GM21390 (cell line): ENCODE measurements around the gene CDH6.

ENCODE experiments used
- ATAC-seq: cut with Tn5 transposase; IDR thresholded peaks from one replicate; pipeline ENCODE4 v1.9.1; 2021; ENCODE audit not compliant: unreplicated experiment

The CDH6 gene

DNA sequence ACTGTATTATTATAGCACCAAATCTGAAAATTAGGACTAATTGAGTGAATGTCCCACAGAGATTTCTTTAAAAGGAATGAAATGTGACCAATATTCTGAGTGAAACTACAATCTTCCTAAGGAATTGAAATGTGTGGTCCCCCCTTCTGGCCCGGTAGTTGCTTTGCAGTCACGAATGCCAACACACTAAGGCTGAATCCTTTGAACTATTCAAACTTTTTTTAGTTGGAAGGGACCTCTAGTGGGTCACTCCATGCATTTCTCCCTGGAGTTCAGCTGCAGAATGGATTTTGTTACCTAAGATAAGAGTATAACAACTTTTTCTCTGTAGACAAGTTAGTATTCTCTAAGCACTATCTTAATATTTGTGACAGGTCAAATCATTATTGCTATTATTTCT, 2.8 kb downstream of the CDH6 start:
- ATAC-seq: no peak

GRCh38 chr5:31197183-31197582, 3.7 kb downstream of the CDH6 start:
- no peak for ATAC-seq

- no peak for ATAC-seq
Observed at GRCh38 chr5:31204958-31205357, 11.5 kb downstream of the CDH6 start.

DNA sequence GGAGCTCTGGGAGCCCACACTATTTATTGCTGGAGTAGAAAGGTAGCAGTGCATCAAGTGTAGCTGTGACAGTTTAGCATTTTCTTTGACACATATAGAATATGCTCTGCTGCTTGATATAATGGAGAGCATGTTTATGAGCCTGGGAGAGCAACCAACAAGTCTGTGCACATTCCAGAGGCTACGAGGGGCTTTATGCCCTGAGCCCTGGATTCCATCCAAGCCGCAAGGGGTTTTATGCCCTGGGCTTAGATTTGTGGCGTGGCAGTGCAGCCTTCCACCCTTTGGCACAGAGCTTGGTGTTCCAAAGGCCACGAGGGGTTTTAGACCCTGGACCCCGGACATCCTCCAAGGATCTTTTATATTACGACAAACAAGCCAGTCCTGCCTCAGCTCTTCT, 14.6 kb downstream of the CDH6 start:
- ATAC-seq: no peak

DNA sequence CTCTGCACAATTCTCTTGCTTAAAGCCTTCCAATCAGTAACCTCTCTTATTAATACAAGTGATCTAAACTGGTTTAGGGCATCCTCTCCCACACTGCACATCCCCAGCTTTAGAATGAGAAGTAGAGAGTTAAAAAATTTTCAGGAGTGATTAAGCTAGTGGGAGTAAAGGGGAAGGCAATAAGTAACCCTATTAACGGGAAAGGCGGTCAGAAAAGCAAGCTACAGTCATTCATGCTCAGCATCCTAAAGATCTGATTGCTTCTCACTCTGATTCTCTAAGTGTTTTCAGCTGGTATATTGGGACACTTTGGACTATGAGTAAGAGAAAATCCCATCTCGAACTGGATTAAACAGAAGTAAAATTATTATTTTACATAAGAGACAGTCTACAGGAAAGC, 15.8 kb downstream of the CDH6 start:
- no peak for ATAC-seq

DNA sequence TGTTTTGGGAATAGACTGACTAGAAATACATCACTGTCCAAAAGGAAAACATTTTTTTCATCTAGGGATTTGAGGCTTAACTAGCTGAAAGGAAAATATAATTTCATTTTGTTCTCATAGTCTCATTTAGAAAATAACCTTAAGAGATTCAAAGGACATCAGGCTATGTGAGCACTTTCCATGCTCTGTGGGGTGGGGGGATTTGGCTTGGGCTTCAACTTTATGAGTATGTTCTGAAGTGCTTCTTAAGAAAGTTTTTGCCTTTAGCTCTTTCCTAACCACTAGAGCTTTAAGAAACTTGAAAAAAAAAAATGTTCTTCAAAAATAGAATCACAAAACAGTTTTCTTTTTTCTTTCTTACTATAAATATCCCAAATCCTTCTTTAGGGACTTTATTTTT, 17.6 kb downstream of the CDH6 start:
- no peak for ATAC-seq

GRCh38 chr5:31213257-31213656, 19.8 kb downstream of the CDH6 start:
- no peak for ATAC-seq

GRCh38 chr5:31213705-31214121, 20.2 kb downstream of the CDH6 start:
- ATAC-seq: no peak

- no peak for ATAC-seq
Observed at GRCh38 chr5:31214229-31214628, 20.7 kb downstream of the CDH6 start.

DNA sequence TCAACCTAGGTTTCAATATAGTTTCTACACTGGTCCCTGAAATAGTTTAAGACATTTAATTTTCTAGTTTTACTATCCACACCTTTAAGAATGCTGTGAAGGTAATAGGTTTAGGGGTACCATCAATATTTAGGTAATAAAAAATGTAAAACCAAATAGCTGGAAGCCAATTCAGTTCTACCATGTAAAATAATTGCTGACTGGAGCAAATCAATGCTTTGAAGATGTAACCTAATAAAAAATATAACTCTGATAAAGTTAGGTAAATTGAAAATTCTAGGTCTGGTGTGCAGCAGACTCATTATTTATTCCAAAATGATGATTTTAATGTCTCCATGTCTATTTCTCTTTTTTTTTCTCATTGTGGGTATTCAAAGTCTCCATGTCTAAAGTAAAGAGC, 21.8 kb downstream of the CDH6 start:
- ATAC-seq: no peak

- no peak for ATAC-seq
Observed at GRCh38 chr5:31217446-31217845, 24.0 kb downstream of the CDH6 start.

- no peak for ATAC-seq
Observed at GRCh38 chr5:31218978-31219377, 25.5 kb downstream of the CDH6 start.

GRCh38 chr5:31221001-31221400, 27.5 kb downstream of the CDH6 start:
- ATAC-seq: no peak

GRCh38 chr5:31225118-31225517, 31.6 kb downstream of the CDH6 start:
- no peak for ATAC-seq

DNA sequence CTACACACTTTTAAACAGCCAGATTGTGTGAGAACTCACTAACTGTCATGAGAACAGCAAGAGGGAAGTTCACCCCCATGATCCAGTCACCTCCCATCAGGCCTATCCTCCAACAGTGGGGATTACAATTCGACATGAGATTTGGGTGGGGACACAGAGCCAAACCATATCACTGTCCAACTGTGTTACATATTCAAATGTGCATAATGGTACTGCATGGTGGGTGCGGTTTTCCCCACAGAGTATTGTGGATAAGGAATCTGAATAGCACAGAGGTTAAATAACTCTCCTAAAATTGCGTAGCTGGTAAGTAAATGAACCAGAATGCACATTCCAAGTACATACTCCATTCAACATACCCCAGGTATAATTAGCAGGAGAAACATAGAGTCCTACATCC, 32.1 kb downstream of the CDH6 start:
- no peak for ATAC-seq

- ATAC-seq: no peak
Observed at GRCh38 chr5:31226651-31227050, 33.2 kb downstream of the CDH6 start.

DNA sequence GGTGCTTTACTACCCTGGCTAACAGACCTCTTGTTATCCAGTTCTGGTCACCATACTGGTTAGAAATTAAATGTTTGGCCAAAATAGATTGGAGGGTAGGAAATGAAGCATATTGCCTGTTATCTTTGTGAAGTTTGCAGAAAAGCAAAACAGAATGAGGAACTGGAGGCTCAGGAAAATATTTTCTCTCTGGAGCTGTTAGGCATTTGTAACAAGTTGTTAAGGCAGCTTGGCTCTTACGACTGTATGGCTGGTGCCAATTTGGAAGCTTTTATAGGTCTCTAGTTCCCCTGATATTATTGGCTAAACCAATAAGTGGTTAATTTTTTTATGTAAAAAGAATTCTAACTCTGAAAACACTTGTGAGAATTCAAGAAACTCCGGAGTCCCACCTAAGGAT, 35.8 kb downstream of the CDH6 start:
- ATAC-seq: no peak

DNA sequence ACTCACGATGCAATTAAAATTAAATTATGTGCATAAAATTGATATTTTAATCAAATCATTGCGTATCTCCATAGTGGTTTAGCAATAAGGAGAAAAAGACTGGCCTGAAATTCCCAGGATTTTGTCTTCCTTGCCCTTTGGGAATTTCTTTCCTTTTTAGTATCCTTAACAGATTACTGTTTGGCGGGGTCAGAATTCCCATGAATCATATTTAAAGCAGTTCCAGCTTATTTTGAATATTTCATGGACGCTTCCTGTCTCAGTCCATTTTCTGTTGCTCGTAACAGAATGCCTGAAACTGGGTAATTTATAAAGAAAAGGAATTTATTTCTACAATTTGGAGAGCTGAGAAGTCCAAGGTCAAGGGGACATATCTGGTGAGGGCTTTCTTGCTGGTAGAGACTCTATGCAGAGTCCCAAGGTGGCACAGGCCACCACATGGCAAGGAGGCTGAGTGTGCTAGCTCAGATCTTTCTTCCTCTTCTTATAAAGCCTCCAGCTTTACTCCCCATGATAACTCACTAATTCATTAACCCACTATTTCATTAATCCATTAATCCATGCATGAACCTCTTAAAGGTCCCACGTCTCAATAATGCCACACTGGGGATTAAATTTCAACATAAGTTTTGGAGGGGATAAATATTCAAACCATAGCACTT, 37.8 kb downstream of the CDH6 start:
- no peak for ATAC-seq

DNA sequence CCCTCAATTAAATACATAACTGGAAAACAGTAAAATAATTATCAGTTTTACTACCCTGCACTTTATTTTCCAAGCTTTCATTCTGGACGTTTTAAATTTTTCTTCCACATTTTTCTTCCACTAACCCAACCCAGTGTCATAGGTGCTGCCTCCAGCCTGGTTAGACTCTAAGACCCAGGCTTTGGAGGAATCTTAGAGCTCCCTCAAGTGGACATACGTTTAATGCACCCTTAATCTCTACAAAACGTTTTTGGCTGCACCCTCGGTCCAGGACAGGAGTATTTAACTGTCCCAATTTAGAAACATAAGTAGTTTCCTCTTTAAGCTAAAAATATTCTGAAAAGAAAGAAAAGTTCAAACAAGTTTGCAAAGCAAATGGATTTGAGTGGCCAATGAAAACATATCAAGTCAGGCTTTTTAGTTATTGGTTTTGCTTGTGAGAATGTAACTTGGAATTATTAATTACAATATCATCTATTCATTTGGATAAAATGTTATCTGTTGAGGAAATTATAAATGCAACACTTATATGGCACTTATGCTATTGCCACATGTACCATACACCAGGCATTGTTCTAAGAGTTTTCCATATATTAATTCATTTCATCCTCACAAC, 38.9 kb downstream of the CDH6 start:
- ATAC-seq: no peak

DNA sequence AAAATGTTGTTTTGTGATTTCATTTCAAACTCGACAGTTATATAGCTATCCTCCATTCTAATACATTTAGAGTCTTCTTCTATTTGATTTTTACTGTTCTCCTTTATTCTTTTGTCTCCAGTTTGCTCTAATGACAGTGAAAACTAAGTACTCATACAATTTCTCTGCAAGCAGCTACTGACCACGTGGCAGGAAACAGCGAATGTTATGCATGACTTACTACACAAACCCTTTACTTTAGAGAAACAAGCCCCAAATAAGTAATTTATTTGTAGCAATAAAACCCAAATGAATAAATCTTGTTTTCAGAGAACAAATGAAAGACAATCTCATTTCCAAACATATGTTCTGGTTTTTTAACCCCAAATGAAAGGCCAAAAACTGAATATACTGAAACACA, 41.9 kb downstream of the CDH6 start:
- no peak for ATAC-seq

DNA sequence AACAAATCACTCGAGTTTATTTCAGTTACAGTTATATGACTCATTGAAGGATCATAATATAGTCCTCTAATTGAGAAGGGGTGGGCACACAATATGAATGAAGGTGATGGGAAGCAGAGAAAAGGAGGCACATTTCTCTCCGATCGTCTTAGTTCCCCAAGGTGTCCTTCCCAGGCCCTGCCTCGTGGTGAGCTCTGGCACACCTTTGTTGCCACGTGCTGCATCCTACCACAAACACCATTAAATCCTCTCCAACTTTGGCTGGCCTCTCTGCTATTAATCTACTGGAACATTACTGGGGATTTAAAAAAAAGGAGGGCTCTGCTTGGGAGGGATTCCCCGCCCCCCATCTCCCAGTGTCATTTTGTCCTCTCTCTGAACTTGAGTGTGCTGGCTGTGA, 42.9 kb downstream of the CDH6 start:
- ATAC-seq: no peak

DNA sequence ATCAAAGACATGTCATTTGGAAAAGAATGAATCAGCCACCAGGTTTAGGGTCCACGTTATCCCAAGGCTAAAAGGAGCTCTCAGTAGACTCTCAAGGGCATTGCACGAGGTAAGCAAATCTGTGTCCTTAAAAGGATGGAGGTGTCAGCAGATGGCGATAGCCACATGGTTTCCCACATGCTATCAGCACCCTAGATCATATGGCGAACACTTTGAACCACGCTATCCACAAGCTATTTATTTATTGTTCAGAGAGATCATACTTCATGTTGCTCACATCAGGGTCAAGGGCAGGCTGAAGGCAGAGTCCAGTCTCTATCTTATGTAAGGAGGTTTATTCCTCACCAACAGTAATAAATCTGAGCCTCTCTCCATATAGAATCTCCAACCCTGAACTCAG, 43.7 kb downstream of the CDH6 start:
- no peak for ATAC-seq

GRCh38 chr5:31238497-31238896, 45.0 kb downstream of the CDH6 start:
- no peak for ATAC-seq
